ENCODE data around the gene CNN3.

DNA sequence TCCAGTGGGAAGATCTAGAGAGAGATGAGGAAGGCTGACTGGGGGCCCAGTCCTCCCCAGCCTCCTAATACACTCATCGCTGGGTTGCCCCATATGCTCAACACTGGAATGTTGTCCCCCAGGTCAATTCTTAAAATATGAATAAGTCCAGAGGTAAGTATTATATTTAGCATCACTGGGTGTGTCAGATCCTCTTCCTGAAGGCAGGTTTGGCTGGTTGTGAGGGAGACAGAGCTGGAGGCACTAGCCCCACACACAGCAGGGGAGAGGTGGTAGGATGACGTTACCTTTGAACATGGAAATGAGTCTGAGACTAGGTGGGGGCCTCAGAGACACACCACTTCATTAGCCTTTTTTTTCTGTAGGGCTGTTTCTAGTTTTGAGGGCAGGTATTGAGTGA is 64.2 kb downstream of the CNN3 start:
- TF ChIP-seq, protein P1, sequence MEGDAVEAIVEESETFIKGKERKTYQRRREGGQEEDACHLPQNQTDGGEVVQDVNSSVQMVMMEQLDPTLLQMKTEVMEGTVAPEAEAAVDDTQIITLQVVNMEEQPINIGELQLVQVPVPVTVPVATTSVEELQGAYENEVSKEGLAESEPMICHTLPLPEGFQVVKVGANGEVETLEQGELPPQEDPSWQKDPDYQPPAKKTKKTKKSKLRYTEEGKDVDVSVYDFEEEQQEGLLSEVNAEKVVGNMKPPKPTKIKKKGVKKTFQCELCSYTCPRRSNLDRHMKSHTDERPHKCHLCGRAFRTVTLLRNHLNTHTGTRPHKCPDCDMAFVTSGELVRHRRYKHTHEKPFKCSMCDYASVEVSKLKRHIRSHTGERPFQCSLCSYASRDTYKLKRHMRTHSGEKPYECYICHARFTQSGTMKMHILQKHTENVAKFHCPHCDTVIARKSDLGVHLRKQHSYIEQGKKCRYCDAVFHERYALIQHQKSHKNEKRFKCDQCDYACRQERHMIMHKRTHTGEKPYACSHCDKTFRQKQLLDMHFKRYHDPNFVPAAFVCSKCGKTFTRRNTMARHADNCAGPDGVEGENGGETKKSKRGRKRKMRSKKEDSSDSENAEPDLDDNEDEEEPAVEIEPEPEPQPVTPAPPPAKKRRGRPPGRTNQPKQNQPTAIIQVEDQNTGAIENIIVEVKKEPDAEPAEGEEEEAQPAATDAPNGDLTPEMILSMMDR (IDR thresholded peaks at IDR 0.05): no peak
- TF ChIP-seq EZH2 (IDR thresholded peaks at IDR 0.05; ENCODE audit: borderline replicate concordance, insufficient read depth, low read depth, low read length, poor library complexity, severe bottlenecking): no peak

Data from B cell (primary cell).